Lower leg skin (tissue), 4 donors: Measurements from ENCODE around the gene SLC9C2. TPM values are rescaled to one million over a fixed set of nuclear protein-coding genes. Genes with fewer than 3 reads are reported as not detected.

Experiments
- DNase-seq, 2 donors: peaks; one replicate each; pipeline ENCODE4 v3.0.0-alpha.2; 2019; ENCODE audit warnings: low spot score in 2 of 2
- H3K4me3 ChIP-seq: fragments of 200-600 bp; sonication (generic); 2 replicates; pipeline ENCODE4 v1.5.1; 2017; ENCODE audit warnings: mild to moderate bottlenecking, low read depth; ENCODE audit not compliant: poor library complexity, severe bottlenecking
- POLR2A ChIP-seq, 2 donors: fragments of 450-650 bp; IDR thresholded peaks; one replicate each; pipeline ENCODE4 v1.6.1; 2016 to 2017; ENCODE audit warnings: antibody characterized with exemption in 2 of 2, mild to moderate bottlenecking in 1 of 2, moderate library complexity in 1 of 2
- WGBS, 2 donors: methylation state at CpG; one replicate each; pipeline ENCODE4 v1.1.5; 2018; 5-methylcytosine and 5-hydroxymethylcytosine counted together
- intact Hi-C: fragments of 100-400 bp; cut with DNase I; formaldehyde crosslinking; loops from one replicate; pipeline ENCODE4 v1.15.0; 2023; ENCODE audit warnings: low total_unique reads
- total RNA-seq, 4 donors: library from RNA; depleted of rRNA; stranded (reverse); fragments of >200 nt; gene quantifications; one replicate each; pipeline ENCODE4 v1.1.0, GENCODE V29; 2016
- TF ChIP-seq, protein P1 (sequence below), 3 donors: fragments of 450-650 bp; IDR thresholded peaks; one replicate each; pipeline ENCODE4 v1.5.1; 2016; ENCODE audit warnings: antibody characterized with exemption in 3 of 3, mild to moderate bottlenecking in 3 of 3, moderate library complexity in 2 of 3

The SLC9C2 gene
- total RNA-seq, 4 donors from 2014 or later, result not detected

DNA sequence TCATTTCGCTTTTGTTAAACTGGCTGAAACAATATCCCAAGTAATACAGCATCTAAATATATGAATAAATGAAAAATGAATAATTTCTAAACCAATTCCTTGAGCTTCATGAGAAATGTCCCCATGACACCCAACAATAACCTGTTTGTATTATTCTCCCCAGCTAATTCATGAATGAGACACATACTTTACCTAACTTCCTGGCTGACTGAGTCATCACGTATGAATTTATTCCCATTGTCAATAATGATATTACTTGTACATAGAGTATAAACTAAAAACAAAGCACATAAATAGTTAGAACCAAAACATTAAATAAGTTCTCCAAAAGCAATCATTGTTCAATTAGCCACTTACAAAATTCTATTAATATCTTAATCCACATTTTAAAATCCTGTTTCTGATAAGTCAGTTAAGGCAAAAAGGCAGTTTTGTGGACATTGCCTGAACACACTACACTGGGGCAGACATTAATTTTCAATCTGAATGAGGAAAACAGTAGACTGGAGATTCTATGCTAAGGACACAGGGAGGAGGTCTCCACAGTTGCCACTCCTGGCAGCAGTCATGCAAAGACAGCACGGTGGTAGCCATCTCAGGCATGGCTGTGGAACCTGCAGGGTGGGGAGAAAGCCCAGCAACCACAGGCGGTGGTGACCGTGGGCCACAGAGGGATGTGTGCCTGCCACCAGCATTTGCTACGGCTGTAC is 48.2 kb downstream of the SLC9C2 start:
- H3K4me3 ChIP-seq, result no peak overlapping the region
- intact Hi-C loops, result no loop called here
- 87 to 92% methylated on average over 6 of the region's 6 CpGs for WGBS, 2 donors
- TF ChIP-seq, protein P1, sequence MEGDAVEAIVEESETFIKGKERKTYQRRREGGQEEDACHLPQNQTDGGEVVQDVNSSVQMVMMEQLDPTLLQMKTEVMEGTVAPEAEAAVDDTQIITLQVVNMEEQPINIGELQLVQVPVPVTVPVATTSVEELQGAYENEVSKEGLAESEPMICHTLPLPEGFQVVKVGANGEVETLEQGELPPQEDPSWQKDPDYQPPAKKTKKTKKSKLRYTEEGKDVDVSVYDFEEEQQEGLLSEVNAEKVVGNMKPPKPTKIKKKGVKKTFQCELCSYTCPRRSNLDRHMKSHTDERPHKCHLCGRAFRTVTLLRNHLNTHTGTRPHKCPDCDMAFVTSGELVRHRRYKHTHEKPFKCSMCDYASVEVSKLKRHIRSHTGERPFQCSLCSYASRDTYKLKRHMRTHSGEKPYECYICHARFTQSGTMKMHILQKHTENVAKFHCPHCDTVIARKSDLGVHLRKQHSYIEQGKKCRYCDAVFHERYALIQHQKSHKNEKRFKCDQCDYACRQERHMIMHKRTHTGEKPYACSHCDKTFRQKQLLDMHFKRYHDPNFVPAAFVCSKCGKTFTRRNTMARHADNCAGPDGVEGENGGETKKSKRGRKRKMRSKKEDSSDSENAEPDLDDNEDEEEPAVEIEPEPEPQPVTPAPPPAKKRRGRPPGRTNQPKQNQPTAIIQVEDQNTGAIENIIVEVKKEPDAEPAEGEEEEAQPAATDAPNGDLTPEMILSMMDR (IDR thresholded peaks at IDR 0.05), result no peak
- no peak for TF ChIP-seq POLR2A (IDR thresholded peaks at IDR 0.05)
- DNase-seq, result no peak

GRCh38 chr1:173554089-173554488 is 48.8 kb downstream of the SLC9C2 start:
- TF ChIP-seq POLR2A (IDR thresholded peaks at IDR 0.05), result no peak
- TF ChIP-seq, protein P1 (IDR thresholded peaks at IDR 0.05), result no peak
- H3K4me3 ChIP-seq, result no peak overlapping the region
- no peak for DNase-seq
- WGBS, 2 donors, result 69 to 76% methylated on average over 4 of the region's 4 CpGs
- intact Hi-C loops, result no loop called here

DNA sequence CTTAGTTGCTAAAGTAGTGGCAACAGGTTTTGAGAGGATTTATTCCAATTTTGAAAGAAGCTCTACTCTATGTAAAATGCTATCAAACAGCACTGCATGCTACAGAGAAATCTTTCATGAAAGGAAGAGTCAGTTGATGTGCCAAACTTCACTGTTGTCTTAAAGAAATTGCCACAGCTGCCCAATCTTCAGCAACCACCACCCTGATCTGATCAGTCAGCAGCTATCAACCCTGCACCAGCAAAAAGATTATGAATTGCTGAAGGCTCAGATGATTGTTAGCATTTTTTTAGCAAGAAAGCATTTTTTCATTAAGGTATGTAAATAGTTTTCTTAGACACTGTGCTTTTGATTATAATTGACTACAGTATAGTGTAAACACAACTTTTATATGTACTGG is 49.6 kb downstream of the SLC9C2 start:
- TF ChIP-seq, protein P1 (IDR thresholded peaks at IDR 0.05), result no peak
- no peak for TF ChIP-seq POLR2A (IDR thresholded peaks at IDR 0.05)
- no peak for DNase-seq
- intact Hi-C loops, result no loop called here
- no peak overlapping the region for H3K4me3 ChIP-seq

DNA sequence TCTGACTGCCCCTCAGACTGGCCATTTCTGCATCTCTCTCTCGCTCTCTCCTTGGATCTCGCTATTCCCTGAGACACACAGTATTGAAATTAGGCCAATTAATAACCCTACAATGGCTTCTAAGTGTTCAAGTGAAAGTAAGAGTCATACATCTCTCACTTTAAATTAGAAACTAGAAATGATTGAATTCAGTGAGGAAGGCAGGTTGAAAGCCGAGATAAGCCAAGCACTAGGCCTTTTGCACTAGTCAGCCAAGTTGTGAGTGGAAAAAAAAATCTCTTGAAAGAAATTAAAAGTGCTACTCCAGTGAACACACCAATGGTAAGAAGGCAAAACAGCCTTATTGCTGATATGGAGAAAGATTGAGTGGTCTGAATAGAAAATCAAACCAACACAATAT is 51.2 kb downstream of the SLC9C2 start:
- no peak overlapping the region for H3K4me3 ChIP-seq
- WGBS, 2 donors, result 84 to 93% methylated on average over 3 of the region's 3 CpGs
- DNase-seq, result no peak
- intact Hi-C loops, result no loop called here
- no peak for TF ChIP-seq POLR2A (IDR thresholded peaks at IDR 0.05)
- TF ChIP-seq, protein P1 (IDR thresholded peaks at IDR 0.05), result no peak

DNA sequence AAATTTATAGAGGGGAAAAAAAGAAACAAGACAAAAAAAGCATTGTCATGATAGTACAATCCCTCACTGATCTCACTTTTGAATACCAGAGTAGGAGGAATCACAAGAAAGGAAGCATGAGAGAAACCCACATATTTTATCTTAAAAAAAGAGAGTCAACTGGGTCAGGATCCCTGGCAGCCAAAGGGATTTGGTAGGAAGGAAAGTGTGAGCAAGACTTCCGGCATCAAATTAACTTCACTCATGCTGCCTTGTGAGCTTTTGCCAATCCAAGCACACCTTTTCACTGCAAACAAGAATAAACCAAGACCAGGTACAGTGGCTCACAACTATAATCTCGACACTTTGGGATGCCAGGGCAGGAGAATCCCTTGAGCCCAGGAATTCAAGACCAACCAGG is 53.1 kb downstream of the SLC9C2 start:
- H3K4me3 ChIP-seq, result no peak overlapping the region
- DNase-seq, result no peak
- WGBS, 2 donors, result 76 to 79% methylated on average over 2 of the region's 2 CpGs
- no peak for TF ChIP-seq POLR2A (IDR thresholded peaks at IDR 0.05)
- TF ChIP-seq, protein P1 (IDR thresholded peaks at IDR 0.05), result no peak
- intact Hi-C loops, result loop anchor here (5.0 kb wide), 1 partner anchor 1373 kb away; no protein-coding TSS in a partner anchor

DNA sequence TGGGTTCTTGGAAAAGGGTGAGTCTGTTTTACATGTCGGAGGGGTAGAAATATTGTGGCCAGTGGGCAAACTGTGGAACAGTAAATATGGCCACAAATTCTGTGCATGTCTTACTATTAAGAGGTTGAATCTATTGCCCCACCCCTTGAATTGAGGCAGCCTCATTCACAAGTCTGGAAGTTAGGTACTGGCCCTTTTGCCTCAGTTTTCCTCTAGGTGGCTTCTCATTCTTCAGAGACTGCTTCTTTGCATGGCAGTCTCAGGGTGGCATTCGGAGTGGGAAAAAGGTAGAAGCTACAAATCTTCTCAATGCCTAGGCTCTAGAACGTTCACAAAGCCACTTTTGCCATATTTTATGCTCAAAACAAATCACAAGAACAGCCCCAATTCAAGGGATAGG is 57.2 kb downstream of the SLC9C2 start:
- H3K4me3 ChIP-seq, result no peak overlapping the region
- intact Hi-C loops, result loop anchor here (5.0 kb wide), 1 partner anchor 1368 kb away; no protein-coding TSS in a partner anchor
- 46 to 77% methylated on average over 3 of the region's 3 CpGs for WGBS, 2 donors

More for the DNA sequence above, 57.2 kb downstream of the SLC9C2 start:
- no peak for TF ChIP-seq POLR2A (IDR thresholded peaks at IDR 0.05)
- TF ChIP-seq, protein P1 (IDR thresholded peaks at IDR 0.05), result no peak
- no peak for DNase-seq
